K562 (cell line): Measurements from ENCODE around the gene KLRC3. TPM values are rescaled to one million over a fixed set of nuclear protein-coding genes. Genes with fewer than 3 reads are reported as not detected.

Experiments used
- ATAC-seq: fragments of 200-7000 bp; cut with Tn5 transposase; 3 replicates; pipeline ENCODE4 v1.9.1; 2020; ENCODE audit warnings: moderate library complexity
- BruUV-seq: library from RNA; stranded (reverse); fragments of 400-500 nt; replicated peaks from 2 replicates; lab custom pipeline; 2021; lab: Mats Ljungman, UMichigan
- CTCF ChIA-PET: fragments of 300-600 bp; formaldehyde crosslinking; extraction: SDS; loops from one replicate; lab custom pipeline; 2021; ENCODE audit warnings: low intra/inter-chr PET ratio; lab: Yijun Ruan, JAX
- POLR2A ChIA-PET: fragments of 300-600, 350-650 bp; sonication (Branson Sonifier 250); formaldehyde crosslinking; extraction: SDS; loops from one replicate; lab custom pipeline; 2021; ENCODE audit warnings: antibody characterized with exemption, inconsistent platforms; lab: Yijun Ruan, JAX
- DNase-seq, 4 experiments: peaks; one replicate each; pipeline versions ENCODE4 v3.0.0 to v3.0.0-alpha.2; 2011 to 2018; ENCODE audit warnings: low spot score in 3 of 4, mixed read lengths in 3 of 4; ENCODE audit errors: extremely low read depth in 1 of 4
- FAIRE-seq: peaks from 2 replicates; lab custom pipeline; 2011; peaks lifted over from hg19 to GRCh38; lab: Jason Lieb, UNC
- H2AFZ ChIP-seq: 2 replicates; pipeline ENCODE4 v1.6.0; 2011; ENCODE audit warnings: low read depth, low read length, control low read depth, inconsistent platforms
- H3K27ac ChIP-seq: fragments of 200-600 bp; 3 replicates; pipeline ENCODE4 v1.8.0; 2011; ENCODE audit warnings: low read depth, mild to moderate bottlenecking, control low read depth, inconsistent platforms, low read length, moderate library complexity, mixed read lengths; ENCODE audit errors: extremely low read depth
- H3K27me3 ChIP-seq, 2 experiments: fragments of 300-600 bp in 1 of 2; 2 replicates in 1 of 2; 3 replicates in 1 of 2; pipeline versions ENCODE4 v1.6.0 to v1.8.0; 2011; ENCODE audit warnings: inconsistent platforms in 2 of 2, low read length in 2 of 2, mild to moderate bottlenecking in 1 of 2, mixed read lengths in 1 of 2, moderate library complexity in 1 of 2; ENCODE audit not compliant: control insufficient read depth in 2 of 2, insufficient read depth in 2 of 2
- H3K36me3 ChIP-seq: fragments of 300-600 bp; 3 replicates; pipeline ENCODE4 v1.8.0; 2011; ENCODE audit warnings: mild to moderate bottlenecking, low read length, inconsistent platforms; ENCODE audit not compliant: control insufficient read depth, insufficient read depth
- H3K4me1 ChIP-seq, 2 experiments: fragments of 200-600 bp in 1 of 2; replicated peaks in 1 of 2; 2 replicates in 1 of 2; 3 replicates in 1 of 2; pipeline versions ENCODE4 v1.5.1 to v1.8.0; 2011; ENCODE audit warnings: inconsistent platforms in 2 of 2, low read length in 2 of 2, mild to moderate bottlenecking in 1 of 2, mixed read lengths in 1 of 2, moderate library complexity in 1 of 2; ENCODE audit not compliant: control insufficient read depth in 2 of 2, insufficient read depth in 2 of 2
- H3K4me2 ChIP-seq: 2 replicates; pipeline ENCODE4 v1.6.1; 2011; ENCODE audit warnings: low read length, control low read depth, inconsistent platforms, mixed read lengths; ENCODE audit not compliant: insufficient read depth
- H3K4me3 ChIP-seq: fragments of 200-600 bp; sonication (generic), shearing (Covaris generic); 2 replicates; pipeline ENCODE4 v1.5.1; 2016; ENCODE audit warnings: control low read depth, inconsistent platforms
- H3K79me2 ChIP-seq: fragments of 200-600 bp; 3 replicates; pipeline ENCODE4 v1.8.0; 2011; ENCODE audit warnings: low read length, inconsistent platforms; ENCODE audit not compliant: control insufficient read depth, insufficient read depth
- H3K9ac ChIP-seq, 2 experiments: 2 replicates each; pipeline versions ENCODE4 v1.6.0 to v1.6.1; 2011; ENCODE audit warnings: low read depth in 2 of 2, low read length in 2 of 2, control low read depth in 1 of 2, inconsistent platforms in 1 of 2, mild to moderate bottlenecking in 1 of 2, mixed read lengths in 1 of 2; ENCODE audit not compliant: insufficient read depth in 1 of 2
- H3K9me1 ChIP-seq: one replicate; pipeline ENCODE4 v1.6.0; 2011; ENCODE audit warnings: inconsistent platforms, mild to moderate bottlenecking, low read length, moderate library complexity; ENCODE audit not compliant: control insufficient read depth, insufficient read depth
- H3K9me3 ChIP-seq: replicated peaks from 2 replicates; pipeline ENCODE4 v1.5.1; 2011; ENCODE audit warnings: low read depth, low read length, inconsistent platforms; ENCODE audit not compliant: control insufficient read depth, insufficient read depth
- H4K20me1 ChIP-seq: replicated peaks from 2 replicates; pipeline ENCODE4 v1.6.1; 2011; ENCODE audit warnings: low read length, inconsistent platforms, mixed read lengths; ENCODE audit not compliant: control insufficient read depth, insufficient read depth
- CHD1 ChIP-seq: fragments of 200-600 bp; sonication (generic); IDR thresholded peaks from one replicate; pipeline ENCODE4 v1.6.1; 2012; ENCODE audit warnings: mild to moderate bottlenecking, moderate library complexity, low read length, inconsistent platforms
- HMG20A ChIP-seq: fragments of 450-650 bp; formaldehyde crosslinking; conservative IDR thresholded peaks from 2 replicates; pipeline ENCODE4 v1.4.0; 2020; ENCODE audit warnings: mild to moderate bottlenecking, mixed read lengths
- POU5F1 ChIP-seq: fragments of 150-350 bp; IDR thresholded peaks from 2 replicates; pipeline ENCODE4 v1.6.1; 2014; ENCODE audit warnings: borderline replicate concordance, low read length, low read depth, mild to moderate bottlenecking; ENCODE audit not compliant: partially characterized antibody
- PRMT5 ChIP-seq: sonication (generic); formaldehyde crosslinking; IDR thresholded peaks from 2 replicates; pipeline ENCODE4 v1.5.0; 2020; ENCODE audit warnings: missing genetic modification reagents
- RCOR1 ChIP-seq, 2 experiments: IDR thresholded peaks; 2 replicates each; pipeline ENCODE4 v1.6.1; 2012; ENCODE audit warnings: low read depth in 2 of 2, low read length in 2 of 2, borderline replicate concordance in 1 of 2, improper control_type of control experiment in 1 of 2
- SP1 ChIP-seq: sonication (generic); formaldehyde crosslinking; IDR thresholded peaks from 2 replicates; pipeline ENCODE4 v1.8.1; 2022; ENCODE audit warnings: mild to moderate bottlenecking, missing genetic modification reagents
- ZNF134 ChIP-seq: fragments of 250-450 bp; sonication (Bioruptor Pico); conservative IDR thresholded peaks from 2 replicates; pipeline ENCODE4 v1.4.0; 2020
- ZNF316 ChIP-seq: fragments of 450-650 bp; IDR thresholded peaks from 2 replicates; pipeline ENCODE4 v1.6.1; 2016
- ZNF766 ChIP-seq: fragments of 200-800 bp; sonication (Bioruptor generic); conservative IDR thresholded peaks from 2 replicates; pipeline ENCODE4 v1.6.1; 2016; ENCODE audit warnings: missing genetic modification characterization, missing compliant biosample characterization
- WGBS: fragments of 100-300 bp; shearing (Covaris generic); methylation state at CpG from one replicate; pipeline ENCODE4 v1.1.6; 2016; ENCODE audit warnings: low coverage, mixed read lengths; ENCODE audit not compliant: insufficient coverage; ENCODE audit errors: missing lambda C conversion rate; 5-methylcytosine and 5-hydroxymethylcytosine counted together
- in situ Hi-C: fragments of 300-500 bp; cut with MboI; formaldehyde crosslinking; loops from 4 replicates; pipeline ENCODE4 v1.15.0; 2018; ENCODE audit warnings: inconsistent platforms, mixed read lengths
- intact Hi-C: fragments of 100-400 bp; cut with micrococcal nuclease; formaldehyde crosslinking; loops from 2 replicates; pipeline ENCODE4 v1.14.2; 2022
- polyA plus RNA-seq, 8 experiments: library from polyadenylated mRNA; depleted of rRNA in 4 of 8; stranded (reverse) in 5 of 8; unstranded in 3 of 8; fragments of >200 nt; fragmentation: Nextera tagmentation in 2 of 8; fragmentation: Illumina TruSeq in 1 of 8; extraction: Ambion mirVana in 2 of 8; extraction: Trizol in 1 of 8; gene quantifications; 2 replicates each; pipeline versions ENCODE4 v1.2.1 to v1.2.3, GENCODE V29; 2011 to 2014; ENCODE audit warnings: inconsistent platforms in 1 of 8, missing spikeins in 1 of 8
- total RNA-seq, 7 experiments: library from RNA; depleted of rRNA in 6 of 7; stranded (reverse); fragments of >200 nt in 6 of 7; fragmentation: Illumina TruSeq in 2 of 7; extraction: Trizol in 2 of 7; gene quantifications; 2 replicates each; pipeline versions ENCODE4 v1.2.1 to v1.2.3, GENCODE V29; 2011 to 2021; ENCODE audit warnings: low replicate concordance in 1 of 7
- TF ChIP-seq, protein P1 (sequence below): sonication (generic); formaldehyde crosslinking; IDR thresholded peaks from 2 replicates; pipeline ENCODE4 v1.5.0; 2020; ENCODE audit warnings: missing genetic modification reagents
- TF ChIP-seq, protein P2 (sequence below): sonication (generic); formaldehyde crosslinking; IDR thresholded peaks from 2 replicates; pipeline ENCODE4 v1.4.0; 2020; ENCODE audit warnings: mild to moderate bottlenecking, missing genetic modification reagents
- TF ChIP-seq, protein P3 (sequence below): fragments of 450-650 bp; formaldehyde crosslinking; IDR thresholded peaks from 2 replicates; pipeline ENCODE4 v1.4.0; 2020; ENCODE audit warnings: mild to moderate bottlenecking, moderate library complexity
- TF ChIP-seq, protein P4 (sequence below), 2 experiments: fragments of 150-350 bp in 1 of 2; IDR thresholded peaks; 2 replicates each; pipeline ENCODE4 v1.6.1; 2012 to 2016; ENCODE audit warnings: low read depth in 2 of 2, low read length in 2 of 2, mild to moderate bottlenecking in 1 of 2, moderate library complexity in 1 of 2
- TF ChIP-seq, protein P5 (sequence below), 3 experiments: fragments of 200-800 bp in 1 of 3; sonication (Bioruptor generic) in 1 of 3; sonication (generic) in 1 of 3; formaldehyde crosslinking in 1 of 3; IDR thresholded peaks; 2 replicates each; pipeline versions ENCODE4 v1.6.1 to v1.8.0; 2016 to 2022; ENCODE audit warnings: mild to moderate bottlenecking in 2 of 3, missing compliant biosample characterization in 2 of 3, missing genetic modification characterization in 2 of 3, missing genetic modification reagents in 1 of 3

Gene KLRC3
- total and polyA plus RNA-seq, 9 of the 15 experiments (the other 6 are each of a cell fraction or from before 2014, with no cell fraction given), result 0.09 to 0.32 (median 0.18) TPM; not detected in 5

DNA sequence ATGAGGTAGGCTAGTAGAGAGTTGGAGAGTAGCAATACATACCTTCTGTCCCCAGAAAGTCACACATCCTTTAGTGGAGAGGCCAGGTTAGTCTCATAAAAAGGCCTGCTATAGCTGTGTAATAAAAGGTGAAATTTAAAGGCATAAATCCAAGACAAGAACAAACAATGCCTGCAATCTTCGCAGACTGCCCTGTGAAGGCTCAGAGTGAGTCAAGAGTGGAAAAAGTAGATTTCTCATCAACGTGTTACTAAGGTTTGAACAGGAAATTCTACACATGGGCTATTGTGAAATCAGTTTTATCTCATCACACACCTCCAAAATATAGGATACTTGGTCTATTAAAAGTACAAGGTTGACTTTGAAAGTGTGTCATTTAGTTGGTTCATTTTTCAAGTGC, 32.8 kb upstream of the KLRC3 start, which contains the start of gene KLRC1:
TSS of gene KLRC1 (minus strand) at position 222 of the 400 bp plus-strand sequence. CDS start 2,221 bp downstream, outside the sequence.
- Histone ChIP-seq H3K9ac (no peak within 1 kb of the TSS), H3K79me2 (no peaks in the 10 kb centered on the region), H3K9me3 (no peaks in the 10 kb centered on the region; the same call in 1 of the 2 replicates), H3K9me1 (no peaks in the 10 kb centered on the region), H3K27me3 (no peaks in the 10 kb centered on the region), H2AFZ (no peak within 1 kb of the TSS), H3K36me3 (no peaks in the 10 kb centered on the region), H3K27ac (no peak within 1 kb of the TSS), H3K4me1 (no peaks in the 10 kb centered on the region), H3K4me3 (no peak within 1 kb of the TSS), H4K20me1 (no peaks in the 10 kb centered on the region), H3K4me2 (no peak within 1 kb of the TSS)
- ATAC-seq, result no peak
- no TSS peak for BruUV-seq
- ChIA-PET CTCF (no interaction called here), POLR2A (no interaction called here)
- FAIRE-seq, result no peak
- no peak for DNase-seq
- intact Hi-C loops, result no loop called here
- in situ Hi-C loops, result no loop called here
- WGBS, result 6% methylated on average over 2 of the region's 2 CpGs
- TF ChIP-seq, protein P1, sequence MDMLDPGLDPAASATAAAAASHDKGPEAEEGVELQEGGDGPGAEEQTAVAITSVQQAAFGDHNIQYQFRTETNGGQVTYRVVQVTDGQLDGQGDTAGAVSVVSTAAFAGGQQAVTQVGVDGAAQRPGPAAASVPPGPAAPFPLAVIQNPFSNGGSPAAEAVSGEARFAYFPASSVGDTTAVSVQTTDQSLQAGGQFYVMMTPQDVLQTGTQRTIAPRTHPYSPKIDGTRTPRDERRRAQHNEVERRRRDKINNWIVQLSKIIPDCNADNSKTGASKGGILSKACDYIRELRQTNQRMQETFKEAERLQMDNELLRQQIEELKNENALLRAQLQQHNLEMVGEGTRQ, result no peak
- TF ChIP-seq ZNF316 (no peak), RCOR1 (IDR thresholded peaks at IDR 0.05; ENCODE audit: borderline replicate concordance in 1 of 2, low read depth in 2 of 2, low read length in 2 of 2) (no peak), ZNF134 (CRISPR knock-in tag) (no peak), PRMT5 (no peak), SP1 (no peak), ZNF766 (CRISPR knock-in tag) (no peak), HMG20A (no peak), CHD1 (no peak), POU5F1 (no peak)
- TF ChIP-seq, protein P2, sequence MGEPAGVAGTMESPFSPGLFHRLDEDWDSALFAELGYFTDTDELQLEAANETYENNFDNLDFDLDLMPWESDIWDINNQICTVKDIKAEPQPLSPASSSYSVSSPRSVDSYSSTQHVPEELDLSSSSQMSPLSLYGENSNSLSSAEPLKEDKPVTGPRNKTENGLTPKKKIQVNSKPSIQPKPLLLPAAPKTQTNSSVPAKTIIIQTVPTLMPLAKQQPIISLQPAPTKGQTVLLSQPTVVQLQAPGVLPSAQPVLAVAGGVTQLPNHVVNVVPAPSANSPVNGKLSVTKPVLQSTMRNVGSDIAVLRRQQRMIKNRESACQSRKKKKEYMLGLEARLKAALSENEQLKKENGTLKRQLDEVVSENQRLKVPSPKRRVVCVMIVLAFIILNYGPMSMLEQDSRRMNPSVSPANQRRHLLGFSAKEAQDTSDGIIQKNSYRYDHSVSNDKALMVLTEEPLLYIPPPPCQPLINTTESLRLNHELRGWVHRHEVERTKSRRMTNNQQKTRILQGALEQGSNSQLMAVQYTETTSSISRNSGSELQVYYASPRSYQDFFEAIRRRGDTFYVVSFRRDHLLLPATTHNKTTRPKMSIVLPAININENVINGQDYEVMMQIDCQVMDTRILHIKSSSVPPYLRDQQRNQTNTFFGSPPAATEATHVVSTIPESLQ (CRISPR knock-in tag), result no peak
- TF ChIP-seq, protein P3, sequence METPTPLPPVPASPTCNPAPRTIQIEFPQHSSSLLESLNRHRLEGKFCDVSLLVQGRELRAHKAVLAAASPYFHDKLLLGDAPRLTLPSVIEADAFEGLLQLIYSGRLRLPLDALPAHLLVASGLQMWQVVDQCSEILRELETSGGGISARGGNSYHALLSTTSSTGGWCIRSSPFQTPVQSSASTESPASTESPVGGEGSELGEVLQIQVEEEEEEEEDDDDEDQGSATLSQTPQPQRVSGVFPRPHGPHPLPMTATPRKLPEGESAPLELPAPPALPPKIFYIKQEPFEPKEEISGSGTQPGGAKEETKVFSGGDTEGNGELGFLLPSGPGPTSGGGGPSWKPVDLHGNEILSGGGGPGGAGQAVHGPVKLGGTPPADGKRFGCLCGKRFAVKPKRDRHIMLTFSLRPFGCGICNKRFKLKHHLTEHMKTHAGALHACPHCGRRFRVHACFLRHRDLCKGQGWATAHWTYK (CRISPR knock-in tag), result no peak
- TF ChIP-seq, protein P4, sequence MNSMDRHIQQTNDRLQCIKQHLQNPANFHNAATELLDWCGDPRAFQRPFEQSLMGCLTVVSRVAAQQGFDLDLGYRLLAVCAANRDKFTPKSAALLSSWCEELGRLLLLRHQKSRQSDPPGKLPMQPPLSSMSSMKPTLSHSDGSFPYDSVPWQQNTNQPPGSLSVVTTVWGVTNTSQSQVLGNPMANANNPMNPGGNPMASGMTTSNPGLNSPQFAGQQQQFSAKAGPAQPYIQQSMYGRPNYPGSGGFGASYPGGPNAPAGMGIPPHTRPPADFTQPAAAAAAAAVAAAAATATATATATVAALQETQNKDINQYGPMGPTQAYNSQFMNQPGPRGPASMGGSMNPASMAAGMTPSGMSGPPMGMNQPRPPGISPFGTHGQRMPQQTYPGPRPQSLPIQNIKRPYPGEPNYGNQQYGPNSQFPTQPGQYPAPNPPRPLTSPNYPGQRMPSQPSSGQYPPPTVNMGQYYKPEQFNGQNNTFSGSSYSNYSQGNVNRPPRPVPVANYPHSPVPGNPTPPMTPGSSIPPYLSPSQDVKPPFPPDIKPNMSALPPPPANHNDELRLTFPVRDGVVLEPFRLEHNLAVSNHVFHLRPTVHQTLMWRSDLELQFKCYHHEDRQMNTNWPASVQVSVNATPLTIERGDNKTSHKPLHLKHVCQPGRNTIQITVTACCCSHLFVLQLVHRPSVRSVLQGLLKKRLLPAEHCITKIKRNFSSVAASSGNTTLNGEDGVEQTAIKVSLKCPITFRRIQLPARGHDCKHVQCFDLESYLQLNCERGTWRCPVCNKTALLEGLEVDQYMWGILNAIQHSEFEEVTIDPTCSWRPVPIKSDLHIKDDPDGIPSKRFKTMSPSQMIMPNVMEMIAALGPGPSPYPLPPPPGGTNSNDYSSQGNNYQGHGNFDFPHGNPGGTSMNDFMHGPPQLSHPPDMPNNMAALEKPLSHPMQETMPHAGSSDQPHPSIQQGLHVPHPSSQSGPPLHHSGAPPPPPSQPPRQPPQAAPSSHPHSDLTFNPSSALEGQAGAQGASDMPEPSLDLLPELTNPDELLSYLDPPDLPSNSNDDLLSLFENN (IDR thresholded peaks at IDR 0.05; ENCODE audit: low read depth in 2 of 2, low read length in 2 of 2), result no peak
- TF ChIP-seq, protein P5, sequence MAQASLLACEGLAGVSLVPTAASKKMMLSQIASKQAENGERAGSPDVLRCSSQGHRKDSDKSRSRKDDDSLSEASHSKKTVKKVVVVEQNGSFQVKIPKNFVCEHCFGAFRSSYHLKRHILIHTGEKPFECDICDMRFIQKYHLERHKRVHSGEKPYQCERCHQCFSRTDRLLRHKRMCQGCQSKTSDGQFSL (CRISPR knock-in tag; IDR thresholded peaks at IDR 0.05), result no peak
- TF ChIP-seq, protein P5 (tag; IDR thresholded peaks at IDR 0.05), result no peak
